ENCODE data around the gene TMEM38B. TPM values are rescaled to one million over a fixed set of nuclear protein-coding genes. Genes with fewer than 3 reads are reported as not detected.

The TMEM38B gene, protein sequence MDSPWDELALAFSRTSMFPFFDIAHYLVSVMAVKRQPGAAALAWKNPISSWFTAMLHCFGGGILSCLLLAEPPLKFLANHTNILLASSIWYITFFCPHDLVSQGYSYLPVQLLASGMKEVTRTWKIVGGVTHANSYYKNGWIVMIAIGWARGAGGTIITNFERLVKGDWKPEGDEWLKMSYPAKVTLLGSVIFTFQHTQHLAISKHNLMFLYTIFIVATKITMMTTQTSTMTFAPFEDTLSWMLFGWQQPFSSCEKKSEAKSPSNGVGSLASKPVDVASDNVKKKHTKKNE
- 18.3 and 37.3 TPM in 2 replicates for total RNA-seq (2014; rRNA removed; shearing (Covaris generic); ENCODE audit: low replicate concordance)

- in situ Hi-C loops (cut with HindIII; ENCODE audit: low pct_unique_long_range_greater_than_20kb, low sequenced_read_pairs): no loop called here
- DNase-seq (ENCODE audit: low read depth): peak; percentile 70
Measured at GRCh38 chr9:105694190-105694847, at the start of gene TMEM38B. TSS of gene TMEM38B (plus strand) at chr9:105694541. CDS start at chr9:105694661, 120 bp downstream.

DNA sequence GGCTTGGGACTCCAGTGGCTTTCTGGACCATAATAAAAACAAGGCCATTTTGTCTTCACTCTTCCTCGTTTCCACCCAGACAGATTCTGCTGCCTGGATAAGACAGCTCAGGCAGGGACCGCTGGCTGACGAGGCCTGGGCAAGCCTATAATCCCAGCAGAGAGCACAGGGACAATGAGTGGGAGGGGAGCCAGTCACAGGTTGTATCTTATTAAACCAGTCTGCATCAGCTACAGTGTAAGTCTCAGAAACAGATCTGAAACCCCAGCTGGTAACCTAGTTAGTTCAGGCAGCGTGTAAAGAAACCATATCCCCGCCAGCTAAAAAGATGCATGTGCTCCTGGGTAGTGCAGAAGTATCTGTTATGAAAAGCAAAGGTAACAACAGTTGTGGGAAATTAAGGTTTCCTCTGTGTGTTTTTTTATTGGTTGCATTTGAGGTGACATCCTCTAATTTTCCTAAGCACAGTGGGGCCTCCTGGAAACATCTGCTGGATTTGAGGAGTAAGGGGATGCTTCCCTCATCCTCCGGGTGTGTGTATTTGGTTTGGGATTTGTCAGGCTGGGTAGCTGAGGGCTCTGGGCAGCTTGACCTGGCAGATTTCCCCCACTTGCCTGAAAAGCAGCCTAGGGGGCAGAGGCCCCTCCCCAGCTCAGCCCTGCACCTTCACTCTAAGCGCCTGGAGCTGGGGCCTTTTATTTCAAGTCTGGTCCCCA, 47.3 kb upstream of the TMEM38B start:
- in situ Hi-C loops (cut with HindIII; ENCODE audit: low pct_unique_long_range_greater_than_20kb, low sequenced_read_pairs): no loop called here
- DNase-seq (ENCODE audit: low read depth): no peak

DNA sequence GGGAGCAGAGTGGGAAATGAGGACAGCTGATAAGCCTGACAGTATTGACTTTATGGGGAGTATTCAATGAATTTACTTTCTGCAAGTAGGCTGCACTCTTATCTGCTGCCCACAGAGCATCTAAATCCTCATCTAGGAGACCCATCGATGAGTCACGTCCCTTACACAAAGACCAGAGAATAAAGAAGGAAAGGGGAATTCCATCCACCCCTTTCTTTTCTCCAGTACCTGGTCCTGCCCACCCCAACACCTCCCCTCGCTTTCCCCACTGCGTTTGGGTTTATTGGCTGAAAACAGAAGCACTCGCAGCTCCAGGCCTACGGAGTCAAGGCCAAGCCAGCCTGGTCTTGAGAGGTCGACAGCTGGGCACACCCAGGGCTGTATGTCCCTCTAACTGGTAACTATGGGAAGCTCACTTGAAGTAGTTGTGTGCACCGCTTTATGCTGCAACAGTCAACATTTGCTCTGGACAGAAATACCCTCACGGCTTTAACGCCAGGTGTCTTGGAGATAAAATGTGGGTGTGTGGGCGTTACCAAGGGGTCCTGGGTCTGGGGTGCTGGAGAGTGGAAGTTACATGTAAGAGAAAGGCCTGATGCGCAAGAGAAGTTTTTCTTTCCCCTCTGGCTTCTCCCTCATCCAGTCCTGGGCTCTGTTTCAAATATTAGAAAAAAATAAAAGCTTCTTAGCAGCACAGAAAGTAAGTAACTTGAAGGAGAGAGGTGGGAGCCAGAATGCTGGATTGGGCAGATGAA, 46.6 kb upstream of the TMEM38B start:
- no peak for DNase-seq (ENCODE audit: low read depth)
- in situ Hi-C loops (cut with HindIII; ENCODE audit: low pct_unique_long_range_greater_than_20kb, low sequenced_read_pairs): no loop called here

GRCh38 chr9:105651806-105652205, 42.5 kb upstream of the TMEM38B start:
- in situ Hi-C loops (cut with HindIII; ENCODE audit: low pct_unique_long_range_greater_than_20kb, low sequenced_read_pairs): no loop called here
- DNase-seq (ENCODE audit: low read depth): no peak

- peak; percentile 16 for DNase-seq (ENCODE audit: low read depth)
Measured at GRCh38 chr9:105656131-105656921, 38.0 kb upstream of the TMEM38B start.

DNA sequence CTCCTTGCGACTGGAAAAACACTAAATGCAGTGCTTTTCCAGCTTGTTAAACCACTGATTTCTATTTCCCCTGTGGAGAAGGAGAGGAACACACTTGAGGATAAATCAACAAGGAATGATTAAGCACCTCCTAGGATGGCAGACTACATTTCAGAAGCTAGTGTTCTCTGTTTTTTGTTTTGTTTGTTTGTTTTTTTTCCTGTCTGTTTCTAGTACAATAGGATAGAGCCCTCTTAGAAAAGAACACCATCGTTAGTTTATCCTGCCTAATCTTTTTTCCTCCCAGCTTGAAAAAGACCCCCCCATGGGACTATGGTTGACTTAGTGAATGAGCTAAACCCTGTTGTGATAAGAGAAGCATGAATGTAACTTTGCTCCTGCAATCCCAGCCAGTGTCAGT, 36.0 kb upstream of the TMEM38B start:
- in situ Hi-C loops (cut with HindIII; ENCODE audit: low pct_unique_long_range_greater_than_20kb, low sequenced_read_pairs): no loop called here
- DNase-seq (ENCODE audit: low read depth): no peak

More at GRCh38 chr9:105656131-105656921, 38.0 kb upstream of the TMEM38B start:
- in situ Hi-C loops (cut with HindIII; ENCODE audit: low pct_unique_long_range_greater_than_20kb, low sequenced_read_pairs): no loop called here

DNA sequence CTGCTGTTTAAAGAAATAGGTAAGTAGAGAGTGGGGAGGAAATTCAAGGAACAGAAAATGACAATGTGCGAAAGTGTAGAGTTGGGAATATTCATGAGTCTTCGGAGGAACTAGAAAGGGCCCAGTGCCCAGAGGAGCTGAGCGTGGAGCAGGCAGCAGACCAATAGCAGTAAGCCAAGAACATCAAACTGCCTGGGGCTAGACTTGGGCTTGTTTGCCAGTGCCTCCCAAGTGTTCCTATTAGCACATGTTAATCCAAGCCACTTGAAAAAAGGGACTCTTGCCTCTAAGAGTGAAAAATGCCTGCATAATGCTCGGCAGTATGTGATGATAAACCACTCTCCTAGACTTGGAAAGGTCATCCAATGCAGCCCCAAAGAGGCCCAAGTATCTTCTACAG, 33.3 kb upstream of the TMEM38B start:
- in situ Hi-C loops (cut with HindIII; ENCODE audit: low pct_unique_long_range_greater_than_20kb, low sequenced_read_pairs): no loop called here
- no peak for DNase-seq (ENCODE audit: low read depth)

DNA sequence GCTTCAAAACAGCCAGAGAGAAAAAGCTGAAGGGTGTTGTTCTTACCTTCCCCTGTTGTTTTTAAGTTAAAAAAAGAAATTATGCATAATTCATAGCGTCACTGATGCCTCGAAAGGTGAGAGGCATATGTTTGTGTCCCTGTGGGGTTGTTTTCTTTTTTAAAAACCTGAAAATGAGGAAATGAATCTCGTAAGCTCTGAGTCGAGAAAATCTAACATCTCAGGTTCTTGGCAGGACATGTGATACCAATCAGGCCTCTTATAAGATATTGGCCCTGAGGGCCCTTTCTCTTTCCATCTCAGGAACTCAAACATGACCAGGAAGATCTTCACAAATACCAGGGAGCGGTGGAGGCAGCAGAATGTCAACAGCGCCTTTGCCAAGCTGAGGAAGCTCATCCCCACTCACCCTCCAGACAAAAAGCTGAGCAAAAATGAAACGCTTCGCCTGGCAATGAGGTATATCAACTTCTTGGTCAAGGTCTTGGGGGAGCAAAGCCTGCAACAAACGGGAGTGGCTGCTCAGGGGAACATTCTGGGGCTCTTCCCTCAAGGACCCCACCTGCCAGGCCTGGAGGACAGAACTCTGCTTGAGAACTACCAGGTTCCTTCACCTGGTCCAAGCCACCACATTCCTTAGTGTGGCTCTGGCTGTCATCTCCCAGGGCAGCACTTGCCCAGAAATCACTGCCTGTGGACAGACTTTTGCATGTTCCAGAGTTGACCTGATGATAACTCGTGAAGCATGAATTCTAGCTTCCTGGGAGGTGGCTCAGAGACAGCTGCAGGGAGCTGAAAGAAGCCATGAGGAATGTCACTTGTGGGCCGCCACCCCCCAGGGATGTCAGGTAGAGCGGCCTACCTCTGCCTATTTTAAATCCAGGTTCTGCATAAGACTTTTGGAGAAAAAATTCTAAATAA, 31.9 kb upstream of the TMEM38B start, which contains the start of gene TAL2:
Gene TAL2, plus strand, starts transcription at position 274 of the 921 bp plus-strand sequence. Its CDS starts 40 bp downstream, at position 314.
- in situ Hi-C loops (cut with HindIII; ENCODE audit: low pct_unique_long_range_greater_than_20kb, low sequenced_read_pairs): no loop called here

GRCh38 chr9:105663914-105664313, 30.4 kb upstream of the TMEM38B start:
- no peak for DNase-seq (ENCODE audit: low read depth)
- in situ Hi-C loops (cut with HindIII; ENCODE audit: low pct_unique_long_range_greater_than_20kb, low sequenced_read_pairs): no loop called here

More for the DNA sequence above, 31.9 kb upstream of the TMEM38B start, which contains the start of gene TAL2:
- no peak for DNase-seq (ENCODE audit: low read depth)

DNA sequence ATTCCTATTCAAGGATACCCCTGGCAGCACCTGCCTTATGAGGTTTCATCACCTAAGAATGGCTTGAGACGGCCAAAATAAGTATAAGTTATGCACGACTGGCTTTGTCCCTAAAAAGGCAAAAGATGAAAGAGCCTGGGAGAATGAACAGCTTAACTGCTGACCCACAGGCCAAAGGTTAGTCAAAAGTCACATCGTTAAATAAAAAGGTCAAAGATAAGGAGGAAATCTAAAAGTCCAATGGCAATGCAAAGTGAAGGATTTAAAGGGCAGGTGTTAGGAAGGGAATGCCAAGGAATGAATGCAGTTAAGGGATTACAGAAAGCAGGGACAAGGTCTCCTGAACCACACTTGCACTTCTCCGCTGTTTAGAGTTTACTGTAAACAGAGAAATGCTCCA, 26.5 kb upstream of the TMEM38B start:
- in situ Hi-C loops (cut with HindIII; ENCODE audit: low pct_unique_long_range_greater_than_20kb, low sequenced_read_pairs): no loop called here
- DNase-seq (ENCODE audit: low read depth): no peak

GRCh38 chr9:105670315-105670714, 24.0 kb upstream of the TMEM38B start:
- no peak for DNase-seq (ENCODE audit: low read depth)
- in situ Hi-C loops (cut with HindIII; ENCODE audit: low pct_unique_long_range_greater_than_20kb, low sequenced_read_pairs): no loop called here

- in situ Hi-C loops (cut with HindIII; ENCODE audit: low pct_unique_long_range_greater_than_20kb, low sequenced_read_pairs): no loop called here
- DNase-seq (ENCODE audit: low read depth): no peak
Measured at GRCh38 chr9:105670775-105671174, 23.6 kb upstream of the TMEM38B start.

- in situ Hi-C loops (cut with HindIII; ENCODE audit: low pct_unique_long_range_greater_than_20kb, low sequenced_read_pairs): no loop called here
- no peak for DNase-seq (ENCODE audit: low read depth)
Measured at GRCh38 chr9:105672711-105673234, 21.6 kb upstream of the TMEM38B start.

GRCh38 chr9:105673850-105674387, 20.4 kb upstream of the TMEM38B start:
- in situ Hi-C loops (cut with HindIII; ENCODE audit: low pct_unique_long_range_greater_than_20kb, low sequenced_read_pairs): no loop called here
- no peak for DNase-seq (ENCODE audit: low read depth)

GRCh38 chr9:105676351-105676923, 17.9 kb upstream of the TMEM38B start:
- DNase-seq (ENCODE audit: low read depth): no peak
- in situ Hi-C loops (cut with HindIII; ENCODE audit: low pct_unique_long_range_greater_than_20kb, low sequenced_read_pairs): no loop called here

GRCh38 chr9:105678163-105678562, 16.2 kb upstream of the TMEM38B start:
- DNase-seq (ENCODE audit: low read depth): no peak
- in situ Hi-C loops (cut with HindIII; ENCODE audit: low pct_unique_long_range_greater_than_20kb, low sequenced_read_pairs): no loop called here

All from Caki2 (cell line).